Endodermal cell (in vitro differentiated cells): ENCODE measurements around the gene AKR7A2. TPM values are rescaled to one million over a fixed set of nuclear protein-coding genes. Genes with fewer than 3 reads are reported as not detected.

Source experiments
- DNase-seq: peaks from one replicate; pipeline ENCODE4 v3.0.0-alpha.2; 2017
- H3K27ac ChIP-seq: 2 replicates; pipeline ENCODE4 v1.5.1; 2013; ENCODE audit warnings: mild to moderate bottlenecking, low read depth, low read length, moderate library complexity
- H3K27me3 ChIP-seq: 2 replicates; pipeline ENCODE4 v1.6.1; 2013; ENCODE audit warnings: mild to moderate bottlenecking, low read length, moderate library complexity; ENCODE audit not compliant: insufficient read depth, control insufficient read depth, poor library complexity, severe bottlenecking
- H3K36me3 ChIP-seq: 2 replicates; pipeline ENCODE4 v1.7.0; 2013; ENCODE audit warnings: mild to moderate bottlenecking, low read length, moderate library complexity; ENCODE audit not compliant: control insufficient read depth, insufficient read depth
- H3K4me1 ChIP-seq: one replicate; pipeline ENCODE4 v1.7.0; 2013; ENCODE audit warnings: low read length; ENCODE audit not compliant: control insufficient read depth, insufficient read depth
- H3K4me3 ChIP-seq: 2 replicates; pipeline ENCODE4 v1.5.1; 2013; ENCODE audit warnings: mild to moderate bottlenecking, low read length, moderate library complexity
- H3K9ac ChIP-seq: 2 replicates; pipeline ENCODE4 v1.6.1; 2013; ENCODE audit warnings: mild to moderate bottlenecking, low read length, moderate library complexity; ENCODE audit not compliant: poor library complexity, severe bottlenecking; ENCODE audit errors: extremely low read depth
- H3K9me3 ChIP-seq: 2 replicates; pipeline ENCODE4 v1.6.1; 2013; ENCODE audit warnings: mild to moderate bottlenecking, low read length, moderate library complexity; ENCODE audit not compliant: control insufficient read depth
- H3K27ac Mint-ChIP-seq: 2 replicates; pipeline ENCODE4 v1.8.0; 2020; ENCODE audit warnings: mixed read lengths
- H3K27me3 Mint-ChIP-seq: 2 replicates; pipeline ENCODE4 v1.8.0; 2021; ENCODE audit warnings: mild to moderate bottlenecking, mixed read lengths; ENCODE audit not compliant: insufficient read depth
- H3K36me3 Mint-ChIP-seq: 2 replicates; pipeline ENCODE4 v1.8.0; 2020; ENCODE audit warnings: low read depth, mixed read lengths
- H3K4me1 Mint-ChIP-seq: 2 replicates; pipeline ENCODE4 v1.8.0; 2020; ENCODE audit warnings: mixed read lengths
- H3K4me3 Mint-ChIP-seq: 2 replicates; pipeline ENCODE4 v1.8.0; 2020; ENCODE audit warnings: mild to moderate bottlenecking, moderate library complexity, mixed read lengths
- H3K9me3 Mint-ChIP-seq: 2 replicates; pipeline ENCODE4 v1.8.0; 2020; ENCODE audit warnings: mild to moderate bottlenecking, mixed read lengths
- CTCF ChIP-seq: fragments of 200-600 bp; sonication (generic); conservative IDR thresholded peaks from 2 replicates; pipeline ENCODE4 v1.5.0; 2021; ENCODE audit warnings: antibody characterized with exemption, mild to moderate bottlenecking
- WGBS, 2 experiments: methylation state at CpG; one replicate each; pipeline versions ENCODE4 v1.1.5 to v1.1.7; 2013; ENCODE audit warnings: missing lambda C conversion rate in 2 of 2, mixed read lengths in 1 of 2; ENCODE audit not compliant: insufficient coverage in 1 of 2, insufficient read length in 1 of 2; 5-methylcytosine and 5-hydroxymethylcytosine counted together
- total RNA-seq, 2 donors: library from RNA; stranded (reverse); fragmentation: NEBNext Ultra II Directional in 1 of 2; extraction: Animal tissue kit (Norgen Biotek cat#: 25700) in 1 of 2; gene quantifications; 2 replicates in 1 of 2; 3 replicates in 1 of 2; pipeline ENCODE4 v1.2.1, GENCODE V29; 2021

Gene AKR7A2
- total RNA-seq, 2 donors from 2014 or later: 47.8 to 66.1 TPM

GRCh38 chr1:19360432-19360831 lies 48.5 kb upstream of the AKR7A2 start:
- Histone ChIP-seq H3K27me3 (no peaks in the 10 kb centered on the region), H3K9ac (no peak overlapping the region), H3K9me3 (no peaks in the 10 kb centered on the region), H3K4me3 (no peak overlapping the region), H3K27ac (no peak overlapping the region), H3K4me1 (no peaks in the 10 kb centered on the region), H3K36me3 (peaks cover 52% of the 10 kb centered on the region)
- peaks cover 34% of the 10 kb centered on the region for H3K36me3 Mint-ChIP-seq
- no peak for TF ChIP-seq CTCF
- no peaks in the 10 kb centered on the region for H3K9me3 Mint-ChIP-seq
- H3K4me1 Mint-ChIP-seq: peaks cover 23% of the 10 kb centered on the region
- H3K27ac Mint-ChIP-seq: no peak overlapping the region
- DNase-seq: no peak
- 95 to 96% methylated on average over 9 to 11 of the region's 11 CpGs for WGBS, 2 experiments
- H3K27me3 Mint-ChIP-seq: no peaks in the 10 kb centered on the region
- H3K4me3 Mint-ChIP-seq: no peak overlapping the region

GRCh38 chr1:19360016-19360415 lies 48.1 kb upstream of the AKR7A2 start:
- Mint-ChIP-seq H3K36me3 (peaks cover 34% of the 10 kb centered on the region), H3K4me1 (peaks cover 23% of the 10 kb centered on the region), H3K4me3 (no peak overlapping the region), H3K9me3 (no peaks in the 10 kb centered on the region), H3K27me3 (no peaks in the 10 kb centered on the region), H3K27ac (no peak overlapping the region)
- DNase-seq: no peak
- H3K9ac ChIP-seq: no peak overlapping the region
- H3K4me3 ChIP-seq: no peak overlapping the region
- no peak for TF ChIP-seq CTCF
- H3K36me3 ChIP-seq: peaks cover 51% of the 10 kb centered on the region
- no peaks in the 10 kb centered on the region for H3K4me1 ChIP-seq
- 87 to 92% methylated on average over 6 of the region's 6 CpGs for WGBS, 2 experiments
- no peaks in the 10 kb centered on the region for H3K27me3 ChIP-seq
- H3K27ac ChIP-seq: no peak overlapping the region
- no peaks in the 10 kb centered on the region for H3K9me3 ChIP-seq

GRCh38 chr1:19359357-19359756 lies 47.4 kb upstream of the AKR7A2 start:
- WGBS, 2 experiments: 90 to 91% methylated on average over 7 to 11 of the region's 11 CpGs
- H3K36me3 Mint-ChIP-seq: peaks cover 39% of the 10 kb centered on the region
- DNase-seq: no peak
- no peaks in the 10 kb centered on the region for H3K9me3 ChIP-seq
- peaks cover 3% of the 10 kb centered on the region for H3K4me1 ChIP-seq
- H3K27ac ChIP-seq: no peak overlapping the region
- no peaks in the 10 kb centered on the region for H3K9me3 Mint-ChIP-seq
- H3K9ac ChIP-seq: no peak overlapping the region
- H3K4me3 Mint-ChIP-seq: no peak overlapping the region
- no peaks in the 10 kb centered on the region for H3K27me3 ChIP-seq
- H3K4me1 Mint-ChIP-seq: peaks cover 26% of the 10 kb centered on the region
- peaks cover 49% of the 10 kb centered on the region for H3K36me3 ChIP-seq
- no peak overlapping the region for H3K4me3 ChIP-seq
- no peak overlapping the region for H3K27ac Mint-ChIP-seq
- no peak for TF ChIP-seq CTCF
- H3K27me3 Mint-ChIP-seq: no peaks in the 10 kb centered on the region
